ENCODE results near the gene SMTN. TPM values are rescaled to one million over a fixed set of nuclear protein-coding genes. Genes with fewer than 3 reads are reported as not detected.

Gene SMTN
- total RNA-seq, 1 donor from 2014 or later = 9.0 TPM

DNA sequence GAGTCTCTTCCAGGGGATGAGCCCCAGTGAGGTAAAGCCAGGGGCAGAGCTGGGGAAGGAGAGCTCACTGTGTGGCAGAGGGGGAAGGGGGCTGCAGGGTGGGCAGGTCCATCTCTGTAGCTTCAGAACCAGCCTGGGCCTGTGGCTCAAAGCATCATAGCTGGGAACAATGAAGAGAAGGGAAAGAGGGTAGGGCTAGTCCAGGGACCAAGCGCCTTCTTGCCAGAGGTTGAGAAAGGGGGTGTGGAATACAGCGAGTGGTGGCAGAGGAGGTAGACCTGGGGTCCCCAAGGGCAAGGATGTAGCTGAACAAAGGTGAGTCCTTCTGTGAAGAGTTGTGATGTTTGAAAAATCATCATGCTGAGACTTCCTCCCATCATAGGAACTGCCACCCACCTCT, 60.4 kb downstream of the SMTN start:
- no peak for DNase-seq (ENCODE audit: low spot score in 2 of 2)
- FAIRE-seq = no peak

DNA sequence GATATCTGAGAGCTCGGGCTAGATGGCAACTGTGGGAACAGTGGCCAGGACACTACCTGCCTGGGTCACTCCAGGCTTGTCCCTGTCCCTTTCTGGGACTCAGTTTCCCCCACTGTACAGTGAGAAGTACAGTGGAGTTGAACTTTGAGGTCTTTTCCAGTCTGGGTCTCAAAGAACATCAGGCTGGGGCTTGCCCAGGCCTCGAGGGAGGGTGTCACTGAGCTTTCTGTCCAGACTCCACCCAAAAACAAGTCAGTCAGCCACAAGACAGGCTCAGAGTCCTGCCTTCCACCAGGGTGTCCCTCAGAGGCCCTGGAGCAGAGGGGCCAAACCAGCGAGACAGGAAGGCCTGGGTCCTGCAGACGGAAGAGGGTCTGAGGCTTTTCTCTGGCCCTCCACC, 61.2 kb downstream of the SMTN start:
- DNase-seq (ENCODE audit: low spot score in 2 of 2) (peak in 1 of 2 donors; percentile 4), FAIRE-seq (no peak)

- DNase-seq (ENCODE audit: low spot score in 2 of 2) (peak in 1 of 2 donors; percentile 6), FAIRE-seq (no peak)
Measured at GRCh38 chr22:31143038-31143437, 61.9 kb downstream of the SMTN start.

GRCh38 chr22:31143537-31143936, 62.4 kb downstream of the SMTN start:
- no peak for FAIRE-seq
- DNase-seq (ENCODE audit: low spot score in 2 of 2) = peak in 1 of 2 donors; percentile 24

- FAIRE-seq (no peak), DNase-seq (ENCODE audit: low spot score in 2 of 2) (no peak)
Measured at GRCh38 chr22:31144223-31144622, 63.1 kb downstream of the SMTN start.

- DNase-seq (ENCODE audit: low spot score in 2 of 2) (peak; percentile 4 to 27), FAIRE-seq (no peak)
Measured at GRCh38 chr22:31148488-31148887, 67.4 kb downstream of the SMTN start.

DNA sequence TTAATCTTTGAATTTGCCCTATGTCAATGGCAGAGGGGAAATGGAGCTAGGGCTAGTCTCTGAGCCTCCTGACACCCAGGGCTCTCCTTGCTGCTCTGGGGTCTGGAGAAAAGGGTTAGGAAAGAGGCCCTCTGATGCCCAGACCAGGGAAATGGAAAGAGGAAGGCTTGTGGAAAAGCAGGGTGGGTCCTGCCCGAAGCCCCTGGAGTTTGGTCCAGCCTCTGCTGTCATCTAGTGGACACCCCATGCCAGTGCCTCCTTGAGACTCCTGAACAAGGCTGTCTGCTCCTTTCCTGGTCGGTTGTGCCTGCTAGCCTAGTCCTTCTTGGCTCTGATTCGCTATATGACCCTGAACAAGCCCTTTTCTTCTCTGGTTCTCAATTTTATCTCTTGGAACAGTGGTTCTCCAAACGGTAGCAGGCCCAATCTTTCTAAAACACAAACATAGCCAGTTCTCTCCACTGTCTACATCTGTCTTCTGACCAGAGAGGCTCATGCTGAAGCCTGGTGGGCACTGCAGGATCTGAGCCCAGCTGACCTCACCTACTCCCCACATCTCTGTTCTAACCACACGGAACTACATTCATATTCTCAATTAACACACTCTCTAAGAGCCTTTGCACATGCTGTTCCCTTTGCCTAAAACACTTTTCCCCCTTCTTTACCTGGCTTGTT, 68.0 kb downstream of the SMTN start:
- FAIRE-seq (no peak), DNase-seq (ENCODE audit: low spot score in 2 of 2) (peak; percentile 55 to 83)

DNA sequence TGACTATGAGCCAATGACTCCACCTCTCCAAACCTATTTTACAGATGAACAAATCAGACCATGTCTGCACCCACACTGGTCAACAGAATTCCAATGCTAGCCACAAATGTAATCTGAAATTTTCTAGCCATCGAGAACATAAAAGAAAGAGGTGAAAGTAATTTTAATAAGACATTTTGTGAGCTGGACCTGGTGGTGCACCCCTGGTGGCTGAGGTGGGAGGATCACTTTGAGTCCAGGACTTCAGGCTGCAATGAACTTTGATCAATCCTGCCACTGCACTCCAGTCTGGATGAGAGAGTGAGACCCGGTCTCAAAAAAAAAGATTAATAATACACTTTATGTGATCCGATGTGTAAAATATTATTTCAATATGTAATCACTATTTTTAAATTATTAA, 69.5 kb downstream of the SMTN start:
- DNase-seq (ENCODE audit: low spot score in 2 of 2) = no peak
- FAIRE-seq = no peak

- DNase-seq (ENCODE audit: low spot score in 2 of 2) = no peak
- FAIRE-seq = no peak
Measured at GRCh38 chr22:31151872-31152271, 70.8 kb downstream of the SMTN start.

GRCh38 chr22:31153357-31153756, 72.2 kb downstream of the SMTN start:
- DNase-seq (ENCODE audit: low spot score in 2 of 2) = no peak
- no peak for FAIRE-seq

Other genes starting within 250 kb of the SMTN start
- 26.1 TPM for gene MORC2, start 112.5 kb upstream of the SMTN start, total RNA-seq
- gene TUG1, start 112.1 kb upstream of the SMTN start, total RNA-seq = 55.8 TPM
- 11.8 TPM for gene SELENOM, start 26.2 kb downstream of the SMTN start, total RNA-seq
- 2.0 TPM for gene INPP5J, start 41.6 kb downstream of the SMTN start, total RNA-seq
- under 0.01 TPM for gene PLA2G3, start 59.2 kb downstream of the SMTN start, total RNA-seq
- 27.7 TPM for gene RNF185, start 78.9 kb downstream of the SMTN start, total RNA-seq
- 13.9 TPM for gene LIMK2, start 131.0 kb downstream of the SMTN start, total RNA-seq
- 20.8 TPM for gene PIK3IP1, start 211.2 kb downstream of the SMTN start, total RNA-seq